ENCODE measurements around the gene PPP1R7. TPM values are rescaled to one million over a fixed set of nuclear protein-coding genes. Genes with fewer than 3 reads are reported as not detected.
"Not testable (repeated sequence)": the region's sequence is repeated elsewhere in the genome, so short reads cannot be mapped to it uniquely, and the experiment has no call there.

PPP1R7 gene
- total RNA-seq, 1 donor from 2014 or later: 57.7 TPM

DNA sequence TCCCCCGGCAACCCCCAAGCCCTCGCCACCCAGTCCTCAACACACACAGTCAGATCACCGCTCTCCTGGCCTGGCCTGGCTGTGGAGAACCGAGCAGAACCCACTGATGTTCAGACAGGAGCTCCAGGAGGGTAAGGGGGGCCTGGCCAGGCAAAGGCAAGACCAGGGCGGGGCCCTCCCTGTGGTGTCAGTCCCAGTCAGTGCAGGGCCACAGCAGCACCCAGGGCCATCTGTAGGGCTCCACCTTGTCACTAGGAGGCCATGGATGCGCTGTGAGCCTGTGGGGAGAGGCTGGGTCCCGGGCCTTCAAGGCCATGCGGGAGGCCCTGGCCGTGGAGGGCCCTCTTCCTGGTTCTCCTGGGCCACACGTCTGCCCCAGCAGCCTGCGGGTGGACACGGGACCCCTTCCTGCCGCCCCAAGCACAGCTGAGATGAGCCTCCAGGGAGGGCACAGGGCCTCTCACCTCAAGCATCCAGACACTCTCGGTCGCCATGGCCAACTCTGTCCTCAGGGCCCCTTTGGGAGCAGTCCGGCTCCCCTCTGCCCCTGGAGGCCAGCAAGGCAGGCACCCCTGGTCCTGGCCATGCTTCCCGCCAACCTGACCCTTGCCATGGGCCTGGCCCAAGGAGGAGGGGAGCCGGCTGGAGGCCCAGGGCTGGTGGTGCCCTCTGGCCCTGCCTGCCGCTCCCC lies 40.2 kb downstream of the PPP1R7 start:
- no peak for DNase-seq (ENCODE audit: low read depth)
- no peak overlapping the region for H3K4me3 ChIP-seq (ENCODE audit: low read depth, low read length)
- no peak for TF ChIP-seq CTCF (conservative IDR thresholded peaks at IDR 0.05; ENCODE audit: low read depth, low read length)

GRCh38 chr2:241191081-241191480 lies 40.8 kb downstream of the PPP1R7 start:
- no peak for DNase-seq (ENCODE audit: low read depth)
- no peak overlapping the region for H3K4me3 ChIP-seq (ENCODE audit: low read depth, low read length)
- no peak for TF ChIP-seq CTCF (conservative IDR thresholded peaks at IDR 0.05; ENCODE audit: low read depth, low read length)

GRCh38 chr2:241193271-241193670 lies 43.0 kb downstream of the PPP1R7 start:
- no peak for DNase-seq (ENCODE audit: low read depth)
- no peak for TF ChIP-seq CTCF (conservative IDR thresholded peaks at IDR 0.05; ENCODE audit: low read depth, low read length)
- H3K4me3 ChIP-seq (ENCODE audit: low read depth, low read length): no peak overlapping the region

DNA sequence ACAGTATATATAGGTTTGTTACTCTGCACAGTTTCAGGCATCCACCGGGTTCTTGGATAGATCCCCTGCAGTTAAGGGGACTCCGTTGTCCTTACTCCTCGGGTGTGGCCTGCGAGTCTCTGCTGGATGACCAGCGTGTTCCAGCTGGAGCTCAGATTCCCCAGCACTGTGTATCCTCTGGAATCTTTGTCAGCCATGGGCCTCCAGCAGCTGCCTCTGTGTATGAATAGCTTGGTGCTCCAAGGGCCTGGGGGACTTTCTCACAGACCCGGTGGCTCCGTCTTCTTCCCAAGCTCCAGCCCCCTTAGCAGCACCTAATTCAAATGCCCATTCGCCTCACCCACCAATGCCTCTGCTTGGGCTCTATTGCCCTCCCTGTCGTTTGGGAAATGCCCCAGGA lies 44.5 kb downstream of the PPP1R7 start:
- DNase-seq (ENCODE audit: low read depth): no peak
- no peak for TF ChIP-seq CTCF (conservative IDR thresholded peaks at IDR 0.05; ENCODE audit: low read depth, low read length)
- no peak overlapping the region for H3K4me3 ChIP-seq (ENCODE audit: low read depth, low read length)

GRCh38 chr2:241195506-241196130 lies 45.4 kb downstream of the PPP1R7 start:
- DNase-seq (ENCODE audit: low read depth): no peak
- H3K4me3 ChIP-seq (ENCODE audit: low read depth, low read length): no peak overlapping the region
- TF ChIP-seq CTCF (conservative IDR thresholded peaks at IDR 0.05; ENCODE audit: low read depth, low read length): no peak

GRCh38 chr2:241197246-241197645 lies 47.0 kb downstream of the PPP1R7 start:
- not testable (repeated sequence) for H3K4me3 ChIP-seq (ENCODE audit: low read depth, low read length); DNase-seq (ENCODE audit: low read depth)

- no peak for DNase-seq (ENCODE audit: low read depth)
- no peak overlapping the region for H3K4me3 ChIP-seq (ENCODE audit: low read depth, low read length)
- TF ChIP-seq CTCF (conservative IDR thresholded peaks at IDR 0.05; ENCODE audit: low read depth, low read length): no peak
These were observed 47.7 kb downstream of the PPP1R7 start for GRCh38 chr2:241197947-241198346.

Data from epithelial cell of proximal tubule (primary cell).